ENCODE results near the gene CCT6A.
"Not testable (repeated sequence)": the region's sequence is repeated elsewhere in the genome, so short reads cannot be mapped to it uniquely, and the experiment has no call there.

The CCT6A gene, protein sequence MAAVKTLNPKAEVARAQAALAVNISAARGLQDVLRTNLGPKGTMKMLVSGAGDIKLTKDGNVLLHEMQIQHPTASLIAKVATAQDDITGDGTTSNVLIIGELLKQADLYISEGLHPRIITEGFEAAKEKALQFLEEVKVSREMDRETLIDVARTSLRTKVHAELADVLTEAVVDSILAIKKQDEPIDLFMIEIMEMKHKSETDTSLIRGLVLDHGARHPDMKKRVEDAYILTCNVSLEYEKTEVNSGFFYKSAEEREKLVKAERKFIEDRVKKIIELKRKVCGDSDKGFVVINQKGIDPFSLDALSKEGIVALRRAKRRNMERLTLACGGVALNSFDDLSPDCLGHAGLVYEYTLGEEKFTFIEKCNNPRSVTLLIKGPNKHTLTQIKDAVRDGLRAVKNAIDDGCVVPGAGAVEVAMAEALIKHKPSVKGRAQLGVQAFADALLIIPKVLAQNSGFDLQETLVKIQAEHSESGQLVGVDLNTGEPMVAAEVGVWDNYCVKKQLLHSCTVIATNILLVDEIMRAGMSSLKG

DNA sequence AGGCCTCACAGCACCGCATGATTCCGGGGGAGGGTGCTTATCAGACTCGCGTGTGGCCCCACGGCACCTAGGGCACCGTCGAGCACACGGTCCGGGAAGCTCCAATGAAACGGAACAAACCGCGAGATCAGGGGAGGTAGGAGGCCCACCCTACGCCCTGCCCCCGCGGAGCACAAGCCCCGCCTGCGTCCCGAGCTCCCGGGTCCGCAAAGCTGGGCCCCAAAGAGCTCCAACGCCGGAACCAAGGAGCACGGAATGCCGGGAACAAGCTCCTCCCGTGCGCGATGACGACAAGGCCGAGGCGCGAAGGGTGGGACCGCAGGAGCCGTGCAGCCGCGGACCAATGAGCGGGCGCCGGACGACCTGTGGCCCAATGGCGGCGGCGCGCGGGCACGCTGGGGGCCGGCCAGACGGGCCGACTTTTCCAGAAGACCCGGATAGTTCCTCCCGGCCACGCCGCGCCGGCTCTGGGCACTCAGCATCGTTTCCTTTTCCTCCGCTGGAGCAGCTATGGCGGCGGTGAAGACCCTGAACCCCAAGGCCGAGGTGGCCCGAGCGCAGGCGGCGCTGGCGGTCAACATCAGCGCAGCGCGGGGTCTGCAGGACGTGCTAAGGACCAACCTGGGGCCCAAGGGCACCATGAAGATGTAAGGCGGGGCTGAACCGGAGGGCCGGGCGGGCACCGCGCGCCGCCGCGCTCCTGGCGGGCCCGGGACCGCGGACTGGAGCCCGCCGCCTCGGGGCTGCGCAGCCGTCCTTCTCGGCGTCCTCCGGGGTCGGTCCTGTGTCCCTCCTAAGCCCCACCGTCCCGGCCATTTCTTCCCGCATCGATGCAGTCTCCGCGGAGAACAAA is at the start of gene CCT6A, which contains the start of gene PSPH:
Gene CCT6A (plus strand): TSS at position 427 of the 853 bp plus-strand sequence. CDS start 84 bp downstream, at position 511.
Gene PSPH (minus strand): TSS at position 106 of the 853 bp plus-strand sequence. CDS start 30,232 bp downstream, outside the sequence.
- DNase-seq = peak; percentile 98

DNA sequence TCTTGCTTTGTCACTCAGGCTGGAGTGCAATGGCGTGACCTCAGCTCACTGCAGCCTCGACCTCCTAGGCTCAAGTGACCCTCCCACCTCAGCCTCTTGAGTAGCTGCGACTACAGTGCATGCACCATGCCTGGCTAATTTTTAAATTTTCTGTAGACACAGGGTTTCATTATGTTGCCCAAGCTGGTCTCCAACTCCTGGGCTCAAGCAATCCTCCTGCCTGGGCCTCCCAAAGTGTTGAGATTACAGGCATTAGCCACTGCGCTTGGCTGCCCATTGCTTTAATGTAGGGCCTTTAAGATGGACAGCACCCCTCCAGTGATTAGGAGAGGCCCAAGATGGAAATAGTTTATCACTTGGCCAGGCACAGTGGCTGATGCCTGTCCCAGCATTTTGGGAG is 47.8 kb upstream of the CCT6A start:
- no peak for DNase-seq

DNA sequence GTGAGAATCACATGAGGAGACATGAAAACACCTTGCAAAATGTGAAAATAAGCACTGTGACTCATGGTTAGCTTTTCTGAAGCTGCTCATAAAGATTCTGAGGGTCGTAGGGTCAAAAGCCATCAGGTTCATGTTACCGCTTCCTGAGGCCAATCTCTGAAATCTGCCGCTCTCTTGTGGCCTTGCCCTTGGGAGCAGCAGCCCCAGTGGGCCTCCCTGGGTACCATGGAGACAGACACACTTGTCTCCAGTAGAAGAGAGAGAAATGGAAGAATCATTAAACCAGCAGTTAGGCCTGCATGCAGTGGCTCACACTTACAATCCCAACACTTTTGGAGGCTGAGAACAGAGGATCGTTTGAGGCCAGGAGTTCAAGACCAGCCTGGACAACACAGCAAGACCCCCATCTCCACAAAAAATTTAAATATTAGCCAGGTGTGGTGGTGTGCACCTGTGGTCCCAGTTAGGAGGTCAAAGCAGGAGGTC is 44.4 kb upstream of the CCT6A start:
- DNase-seq = no peak

DNA sequence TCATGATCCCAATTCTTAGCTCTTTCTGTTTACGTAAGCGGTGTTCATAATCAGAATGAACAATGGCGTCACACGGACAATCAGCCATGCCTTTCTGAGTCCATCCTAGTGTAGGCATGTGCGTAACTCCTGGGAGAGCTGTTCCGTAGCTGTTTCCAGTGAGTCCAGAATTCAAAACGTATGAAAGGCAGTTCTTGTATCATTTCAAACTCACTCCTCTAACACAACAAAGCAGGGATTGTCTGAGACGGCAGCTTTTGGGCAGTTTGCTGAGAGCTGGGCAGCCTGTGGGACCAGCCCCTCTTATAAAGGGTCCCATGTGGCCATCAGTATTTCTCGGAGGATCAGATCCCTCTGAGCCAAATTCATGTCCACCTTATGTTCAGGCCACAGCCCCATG is 43.7 kb upstream of the CCT6A start:
- no peak for DNase-seq

DNA sequence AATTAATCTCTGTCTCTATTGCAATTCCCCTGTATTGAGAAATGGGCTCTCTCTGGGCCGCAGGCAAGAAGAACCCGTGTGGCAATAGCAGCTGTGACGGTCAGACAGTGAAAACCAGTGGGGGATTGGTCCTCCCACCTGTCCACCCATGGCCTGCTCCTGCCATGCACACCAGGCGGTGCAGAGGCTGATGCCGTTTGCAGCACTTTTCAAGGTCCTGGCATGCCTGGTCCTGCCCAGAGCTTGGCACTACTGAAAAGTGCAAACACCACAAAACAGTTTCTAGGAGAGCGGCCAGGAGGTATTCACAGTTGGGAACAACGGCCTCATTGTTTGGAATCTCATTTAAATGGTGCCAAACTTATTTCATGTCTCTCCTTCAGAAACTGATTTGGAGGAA is 41.9 kb upstream of the CCT6A start:
- no peak for DNase-seq

DNA sequence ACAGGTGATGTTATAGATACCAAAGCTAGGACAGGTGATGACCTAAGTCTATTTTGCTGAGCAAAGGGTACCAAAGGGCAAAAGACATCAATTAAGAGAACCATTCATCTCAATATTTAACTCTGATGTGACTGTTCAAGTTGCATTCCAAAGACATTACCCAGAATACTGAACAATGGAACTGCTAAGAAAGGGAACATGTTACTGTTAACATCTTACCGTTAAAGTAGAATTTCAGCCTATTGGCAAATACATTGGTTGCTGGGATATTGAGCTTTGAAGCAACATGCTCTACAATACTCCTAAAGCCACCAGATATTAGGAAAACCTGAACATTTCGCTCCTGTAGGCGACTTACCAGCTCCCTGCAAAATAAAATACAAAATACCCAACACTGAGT is 34.5 kb upstream of the CCT6A start:
- DNase-seq = not testable (repeated sequence)

DNA sequence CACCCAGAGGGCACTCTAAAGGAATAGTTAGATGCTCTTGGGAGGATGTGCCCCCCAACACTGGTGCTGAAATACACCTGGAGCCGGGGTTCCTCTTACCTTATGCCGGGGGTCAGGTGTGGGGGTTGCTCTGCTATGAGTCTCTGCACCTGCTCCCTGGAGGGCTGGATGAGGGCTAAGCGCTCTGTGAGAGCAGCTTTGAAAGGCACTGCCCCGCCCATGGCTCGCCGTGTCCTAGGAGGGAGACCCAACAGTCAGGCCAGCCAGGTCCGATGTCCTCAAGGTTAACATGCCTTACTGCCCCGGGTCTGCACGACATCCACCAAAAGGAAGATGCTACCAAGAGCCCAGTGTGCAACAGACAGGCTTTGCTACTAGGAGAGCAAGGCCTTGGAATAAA is 32.1 kb upstream of the CCT6A start:
- DNase-seq = no peak

DNA sequence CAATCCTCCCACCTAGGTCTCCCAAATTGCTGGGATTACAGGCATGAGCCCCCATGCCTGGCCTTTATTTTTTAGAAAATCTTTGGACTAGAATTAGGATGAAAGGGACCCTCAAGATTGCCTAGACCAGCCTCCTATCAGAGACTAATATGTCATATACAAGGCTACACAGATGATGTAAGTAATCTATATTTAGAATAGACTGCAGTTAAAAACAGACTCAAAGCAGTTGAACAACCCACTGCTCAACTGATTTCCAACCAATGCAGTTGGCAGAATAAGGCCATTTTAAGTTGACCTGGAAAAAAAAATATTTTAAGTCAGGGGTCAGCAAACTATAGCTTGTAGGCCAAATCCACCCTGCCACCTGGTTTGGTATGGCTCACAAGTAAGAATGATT is 28.1 kb upstream of the CCT6A start:
- DNase-seq = no peak

DNA sequence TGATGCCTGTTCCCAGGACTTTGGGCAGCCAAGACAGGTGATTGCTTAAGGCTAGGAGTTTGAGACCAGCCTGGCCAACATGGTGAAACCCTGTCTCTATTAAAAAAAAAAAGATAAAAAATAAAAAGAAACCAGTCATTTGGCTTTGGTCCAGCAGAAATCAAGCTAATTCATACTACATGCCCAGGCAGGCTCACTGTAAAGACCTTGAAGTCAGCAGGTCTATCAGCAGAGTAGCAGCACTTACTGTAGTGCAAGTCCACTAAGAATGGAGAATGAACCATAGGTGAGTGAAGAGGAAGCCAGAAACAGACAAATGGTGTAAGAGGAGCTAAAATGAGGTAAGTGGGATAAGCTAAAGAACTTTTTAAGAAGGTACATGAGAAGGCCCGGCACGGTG is 25.0 kb upstream of the CCT6A start:
- DNase-seq = no peak

DNA sequence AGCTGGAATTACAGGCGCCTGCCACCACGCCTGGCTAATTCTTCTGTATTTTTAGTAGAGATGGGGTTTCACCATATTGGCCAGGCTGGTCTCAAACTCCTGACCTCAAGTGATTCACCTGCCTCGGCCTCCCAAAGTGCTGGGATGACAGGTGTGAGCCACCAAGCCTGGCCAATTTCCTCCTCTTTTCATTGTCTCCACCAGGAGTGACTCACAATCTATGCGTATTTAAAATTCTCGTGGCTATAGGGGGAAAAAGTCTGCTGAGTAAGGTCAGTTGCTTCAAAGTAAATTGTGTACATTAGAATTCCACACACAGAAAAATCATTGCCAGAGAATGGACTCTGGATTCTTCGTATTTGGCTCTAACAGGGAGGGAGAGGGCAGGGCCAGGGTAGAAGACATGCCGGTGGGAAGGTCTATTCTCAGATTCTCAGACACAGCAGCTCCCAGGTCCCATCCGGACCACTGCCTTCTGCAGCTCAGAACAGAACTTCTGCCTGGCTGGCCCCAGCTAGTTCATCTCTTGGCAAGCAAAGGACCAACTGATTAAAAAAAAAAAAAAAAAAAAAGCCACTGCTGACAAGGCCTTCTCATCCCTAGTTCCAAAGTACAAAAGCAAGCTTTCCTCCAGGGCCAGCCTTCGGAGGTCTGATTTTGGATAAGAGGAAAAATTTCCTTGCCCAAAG is 22.5 kb upstream of the CCT6A start:
- DNase-seq = no peak

DNA sequence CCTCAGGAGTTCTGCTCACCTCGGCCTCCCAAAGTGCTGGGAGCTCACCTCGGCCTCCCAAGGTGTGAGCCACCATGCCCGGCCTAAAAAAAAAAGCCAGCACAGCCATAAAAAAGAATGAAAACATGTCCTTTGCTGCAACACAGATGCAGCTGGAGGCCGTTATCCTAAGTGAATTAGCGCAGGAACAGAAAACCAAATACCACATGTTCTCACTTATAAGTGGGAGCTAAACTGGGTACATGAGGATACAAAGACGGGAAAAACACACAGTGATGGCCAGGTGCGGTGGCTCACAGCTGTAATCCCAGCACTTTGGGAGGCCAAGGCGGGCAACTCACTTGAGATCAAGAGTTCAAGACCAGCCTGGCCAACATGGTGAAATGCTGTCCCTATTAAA is 21.2 kb upstream of the CCT6A start:
- DNase-seq = no peak

DNA sequence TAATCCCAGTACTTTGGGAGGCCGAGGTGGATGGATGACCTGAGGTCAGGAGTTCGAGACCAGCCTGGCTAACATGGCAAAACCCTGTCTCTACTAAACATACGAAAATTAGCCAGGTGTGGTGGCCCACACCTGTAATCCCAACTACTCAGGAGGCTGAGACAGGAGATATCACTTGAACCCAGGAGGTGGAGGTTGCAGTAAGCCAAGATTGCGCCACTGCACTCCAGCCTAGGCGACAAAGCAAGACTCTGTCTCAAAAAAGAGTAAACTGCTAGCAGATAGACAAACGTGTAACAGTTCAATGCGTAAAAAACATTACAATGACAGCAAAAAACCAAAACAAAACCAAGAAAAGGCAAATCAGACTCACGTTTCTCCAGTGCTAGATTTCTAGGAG is 20.0 kb upstream of the CCT6A start:
- DNase-seq = not testable (repeated sequence)

DNA sequence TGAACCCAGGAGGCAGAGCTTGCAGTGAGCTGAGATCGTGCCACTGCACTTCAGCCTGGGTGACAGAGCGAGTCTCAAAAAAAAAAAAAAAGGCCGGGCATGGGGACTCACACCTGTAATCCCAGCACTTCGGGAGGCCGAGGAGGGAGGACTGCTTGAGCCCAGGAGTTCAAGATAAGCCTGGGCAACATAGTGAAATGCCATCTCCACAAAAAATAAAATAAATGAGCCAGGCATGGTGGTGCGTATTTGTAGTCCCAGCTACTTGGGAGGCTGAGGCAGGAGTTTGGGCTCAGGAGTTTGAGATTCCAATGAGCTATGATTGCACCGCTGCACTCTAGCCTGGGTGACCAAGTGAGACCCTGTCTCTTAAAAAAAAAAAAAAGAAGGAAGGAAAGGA is 19.0 kb upstream of the CCT6A start:
- DNase-seq = not testable (repeated sequence)

DNA sequence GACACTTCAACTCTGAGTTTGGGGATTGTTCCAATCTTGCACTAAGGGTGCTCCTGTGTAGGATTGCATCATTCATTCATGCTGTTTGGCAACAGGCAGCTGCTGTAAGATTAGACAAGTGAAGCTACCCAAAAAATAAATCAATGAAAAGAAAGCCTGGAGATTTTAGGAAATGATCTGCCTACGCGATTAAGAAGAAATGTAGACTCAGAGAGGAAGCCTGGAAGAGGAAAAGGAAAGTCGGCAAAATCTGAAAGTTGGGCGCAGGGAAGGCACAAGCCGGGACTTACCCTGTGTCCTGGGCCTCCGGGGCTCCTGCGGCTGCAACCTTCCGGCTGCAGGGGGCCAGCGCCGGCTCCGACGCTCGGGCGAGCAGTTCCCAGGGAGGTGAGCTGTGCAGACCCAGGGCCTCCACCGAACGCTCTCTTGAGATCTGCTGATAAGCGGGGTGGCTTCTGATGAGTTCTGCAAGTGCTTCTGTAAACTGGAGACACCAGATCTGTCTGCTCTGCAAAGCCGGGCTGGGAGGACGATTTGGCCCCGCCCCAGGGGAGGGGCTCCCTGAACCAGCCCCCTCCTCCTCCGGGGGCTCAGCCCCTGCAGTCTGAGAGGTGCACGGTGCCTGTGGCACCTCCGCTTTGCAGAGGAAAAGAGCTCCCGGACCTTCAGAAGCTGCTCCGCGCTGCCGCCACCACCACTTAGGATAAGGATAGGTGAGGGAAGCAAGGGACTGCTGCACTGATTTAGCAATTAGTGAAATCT is 17.7 kb upstream of the CCT6A start:
- DNase-seq = peak; percentile 59

DNA sequence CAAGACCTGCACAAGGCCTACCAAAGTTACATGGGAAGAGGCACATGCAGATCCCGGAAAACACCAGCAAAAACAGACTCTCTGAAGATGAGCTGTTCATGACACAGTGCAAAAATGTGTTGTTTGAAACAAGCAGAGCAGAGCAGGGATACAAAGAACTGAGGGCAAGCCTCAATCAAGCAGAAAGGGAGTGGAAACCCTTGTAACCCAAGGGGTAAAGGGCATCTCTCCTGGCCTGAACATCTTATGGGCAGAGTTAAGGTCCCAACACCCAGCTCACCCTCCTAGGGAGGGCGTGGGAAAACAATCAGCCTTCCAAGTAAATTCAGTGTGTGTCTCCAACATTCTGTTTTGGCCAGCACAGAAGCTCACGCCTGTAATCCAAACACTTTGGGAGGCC is 10.8 kb upstream of the CCT6A start:
- no peak for DNase-seq

DNA sequence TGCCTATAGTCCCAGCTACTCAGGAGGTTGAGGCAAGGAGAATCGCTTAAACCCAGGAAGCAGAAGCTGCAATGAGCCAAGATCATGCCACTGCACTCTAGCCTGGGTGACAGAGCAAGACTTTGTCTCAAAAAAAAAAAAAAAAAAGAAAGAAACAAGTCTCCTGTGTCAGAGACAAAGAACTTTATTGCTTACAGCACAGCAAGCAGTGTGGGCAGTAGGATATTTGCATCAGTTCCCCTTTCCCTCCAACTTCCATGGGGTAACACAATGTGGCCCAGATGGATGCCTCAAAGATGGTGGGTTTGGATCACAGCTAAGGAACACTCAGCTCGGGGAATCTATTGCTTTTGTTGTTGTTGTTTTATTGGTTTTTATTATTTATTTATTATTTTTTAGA is 5.8 kb upstream of the CCT6A start:
- peak; percentile 38 for DNase-seq

DNA sequence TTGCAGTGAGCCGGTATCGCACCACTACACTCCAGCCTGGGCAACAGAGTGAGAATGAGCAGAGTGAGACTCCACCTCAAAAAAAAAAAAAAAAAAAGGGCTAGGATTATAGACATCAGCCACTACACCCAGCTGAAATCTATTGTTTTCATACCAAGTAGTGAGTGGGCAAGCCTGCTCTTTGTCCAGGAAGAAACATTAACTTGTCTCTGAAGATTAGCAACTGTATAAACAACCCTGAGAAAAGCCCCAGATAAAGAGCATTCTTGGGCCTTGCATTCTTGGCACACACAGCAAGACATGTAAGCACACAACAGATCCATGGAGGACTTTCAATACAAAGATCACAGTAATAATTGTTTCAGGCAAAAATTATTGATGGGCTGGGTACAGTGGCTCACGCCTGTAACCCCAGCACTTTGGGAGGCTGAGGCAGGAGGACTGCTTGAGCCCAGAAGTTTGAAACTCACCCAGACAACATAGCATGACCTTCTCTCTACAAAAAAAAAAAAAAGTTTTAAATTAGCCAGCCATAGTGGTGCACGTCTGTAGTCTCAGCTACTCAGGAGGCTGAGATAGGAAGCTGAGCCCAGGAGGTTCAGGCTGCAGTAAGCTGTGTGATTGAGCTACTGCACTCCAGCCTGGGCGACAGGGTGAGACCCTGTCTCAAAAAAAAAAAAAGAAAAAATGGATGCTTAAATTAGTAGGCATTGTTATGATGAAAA is 4.7 kb upstream of the CCT6A start:
- DNase-seq = no peak

DNA sequence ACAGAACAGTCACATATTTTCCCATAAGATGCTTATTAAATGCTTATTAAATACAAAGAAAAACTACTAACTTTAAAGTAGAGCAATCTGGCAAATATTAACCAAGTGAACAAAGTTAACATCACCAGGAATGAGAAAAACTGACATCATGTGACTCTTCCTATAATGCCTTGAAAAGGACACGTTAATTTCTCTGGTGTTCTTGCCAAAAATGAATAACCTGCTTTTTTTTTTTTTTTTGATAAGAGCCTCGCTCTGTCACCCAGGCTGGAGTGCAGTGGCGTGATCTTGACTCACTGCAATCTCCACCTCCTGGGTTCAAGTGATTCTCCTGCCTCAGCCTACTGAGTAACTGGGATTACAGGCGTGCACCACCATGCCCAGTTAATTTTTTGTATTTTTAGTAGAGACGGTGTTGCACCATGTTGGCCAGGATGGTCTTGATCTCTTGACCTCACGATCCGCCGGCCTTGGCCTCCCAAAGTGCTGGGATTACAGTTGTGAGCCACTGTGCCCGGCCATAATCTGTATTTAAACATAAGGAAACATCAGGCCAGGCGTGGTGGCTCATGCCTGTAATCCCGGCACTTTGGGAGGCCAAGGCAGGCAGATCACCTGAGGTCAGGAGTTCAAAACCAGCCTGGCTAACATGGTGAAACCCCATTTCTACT is 4.0 kb upstream of the CCT6A start:
- not testable (repeated sequence) for DNase-seq

DNA sequence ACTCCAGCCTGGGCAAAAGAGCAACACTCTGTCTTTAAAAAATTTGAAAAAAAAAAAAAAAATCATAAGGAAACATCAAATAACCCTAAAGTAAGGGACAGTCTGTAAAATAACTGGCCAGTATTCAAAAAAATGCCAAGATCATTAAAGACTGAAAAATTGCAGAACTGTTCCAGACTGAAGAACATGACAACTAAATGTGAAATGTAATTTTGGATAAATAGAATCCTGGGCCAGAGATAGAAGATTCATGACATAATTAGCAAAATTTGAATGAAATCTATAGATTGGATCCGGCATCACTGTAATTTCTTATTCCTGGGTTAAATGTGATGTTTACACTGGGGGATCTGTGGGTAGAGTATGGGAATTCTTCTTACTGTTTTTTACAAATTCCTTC is 3.3 kb upstream of the CCT6A start:
- no peak for DNase-seq

DNA sequence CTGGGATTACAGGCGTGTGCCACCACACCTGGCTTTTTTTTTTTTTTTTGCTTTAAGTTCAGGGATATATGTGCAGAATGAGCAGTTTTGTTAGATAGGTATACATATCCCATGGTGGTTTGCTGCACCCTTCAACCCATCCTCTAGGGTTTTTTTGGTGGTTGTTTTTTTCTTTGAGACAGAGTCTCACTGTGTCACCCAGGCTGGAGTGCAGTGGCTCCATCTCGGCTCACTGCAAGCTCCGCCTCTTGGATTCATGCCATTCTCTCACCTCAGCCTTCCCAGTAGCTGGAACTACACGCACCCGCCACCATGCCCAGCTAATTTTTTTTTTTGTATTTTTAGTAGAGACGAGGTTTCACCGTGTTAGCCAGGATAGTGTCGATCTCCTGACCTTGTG is 2.8 kb upstream of the CCT6A start:
- not testable (repeated sequence) for DNase-seq

DNA sequence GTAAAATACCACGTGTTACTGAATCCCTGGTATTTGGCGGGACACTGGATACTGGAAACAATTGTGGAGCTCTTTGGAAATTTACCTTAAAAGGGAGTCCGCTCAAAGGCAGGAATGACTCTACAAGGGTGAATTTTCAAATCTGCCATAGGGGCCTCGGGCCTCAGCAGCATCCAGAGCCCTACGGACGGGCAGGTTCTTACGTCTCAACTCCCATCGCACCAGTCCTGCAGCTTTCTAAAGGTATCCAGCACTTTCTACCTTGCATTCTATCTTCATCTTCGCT is 569 bp upstream of the CCT6A start:
- no peak for DNase-seq
